HepG2 (cell line): Measurements from ENCODE around the gene ARMC8. TPM values are rescaled to one million over a fixed set of nuclear protein-coding genes. Genes with fewer than 3 reads are reported as not detected.

ENCODE experiments used
- CREB1 ChIP-seq, 2 experiments: fragments of 450-650 bp in 1 of 2; IDR thresholded peaks; 2 replicates each; pipeline ENCODE4 v1.6.1; 2016 to 2017; ENCODE audit warnings: control low read depth in 1 of 2, mild to moderate bottlenecking in 1 of 2, missing compliant biosample characterization in 1 of 2, missing genetic modification characterization in 1 of 2
- ERF ChIP-seq: IDR thresholded peaks from 2 replicates; pipeline ENCODE4 v1.6.1; 2018; ENCODE audit warnings: missing biosample characterization, missing genetic modification reagents
- FOXA1 ChIP-seq, 2 experiments: fragments of 450-650 bp in 1 of 2; sonication (generic) in 1 of 2; formaldehyde crosslinking in 1 of 2; IDR thresholded peaks; 2 replicates each; pipeline versions ENCODE4 v1.4.0 to v1.6.1; 2016 to 2020; ENCODE audit warnings: missing genetic modification reagents in 1 of 2
- HNF1A ChIP-seq, 2 experiments: sonication (generic) in 1 of 2; formaldehyde crosslinking in 1 of 2; IDR thresholded peaks; 2 replicates each; pipeline versions ENCODE4 v1.4.0 to v1.6.1; 2016 to 2020; ENCODE audit warnings: borderline replicate concordance in 1 of 2, low read depth in 1 of 2, mild to moderate bottlenecking in 1 of 2, missing genetic modification reagents in 1 of 2
- HNF4G ChIP-seq, 2 experiments: sonication (generic) in 1 of 2; formaldehyde crosslinking in 1 of 2; IDR thresholded peaks; 2 replicates each; pipeline versions ENCODE4 v1.4.0 to v1.6.1; 2011 to 2020; ENCODE audit warnings: borderline replicate concordance in 2 of 2, low read depth in 2 of 2, mild to moderate bottlenecking in 2 of 2, low read length in 1 of 2, missing genetic modification reagents in 1 of 2, moderate library complexity in 1 of 2
- MZF1 ChIP-seq: sonication (generic); formaldehyde crosslinking; IDR thresholded peaks from 2 replicates; pipeline ENCODE4 v1.8.1; 2023; ENCODE audit warnings: mild to moderate bottlenecking, missing genetic modification reagents, borderline replicate concordance
- NR1H2 ChIP-seq: sonication (generic); formaldehyde crosslinking; IDR thresholded peaks from 2 replicates; pipeline ENCODE4 v1.8.1; 2022; ENCODE audit warnings: low read depth, missing genetic modification reagents, borderline replicate concordance
- NR2F2 ChIP-seq: IDR thresholded peaks from 2 replicates; pipeline ENCODE4 v1.6.1; 2012; ENCODE audit warnings: low read depth, inconsistent platforms, borderline replicate concordance
- PITX1 ChIP-seq: sonication (generic); formaldehyde crosslinking; IDR thresholded peaks from 2 replicates; pipeline ENCODE4 v1.5.1; 2020; ENCODE audit warnings: mild to moderate bottlenecking, missing genetic modification reagents
- RFXANK ChIP-seq: IDR thresholded peaks from 2 replicates; pipeline ENCODE4 v1.6.1; 2016
- SIN3A ChIP-seq: IDR thresholded peaks from 2 replicates; pipeline ENCODE4 v1.6.1; 2011; ENCODE audit warnings: low read depth, mild to moderate bottlenecking, control low read depth, low read length, borderline replicate concordance
- SKI ChIP-seq: fragments of 450-650 bp; IDR thresholded peaks from one replicate; pipeline ENCODE4 v1.6.1; 2018; ENCODE audit warnings: mild to moderate bottlenecking; ENCODE audit not compliant: partially characterized antibody
- SNAPC2 ChIP-seq: sonication (generic); formaldehyde crosslinking; IDR thresholded peaks from 2 replicates; pipeline ENCODE4 v1.8.1; 2022; ENCODE audit warnings: mild to moderate bottlenecking, missing genetic modification reagents
- SP4 ChIP-seq: sonication (generic); formaldehyde crosslinking; IDR thresholded peaks from 2 replicates; pipeline ENCODE4 v1.8.1; 2023; ENCODE audit warnings: mild to moderate bottlenecking, missing genetic modification reagents
- STAT5B ChIP-seq: sonication (generic); formaldehyde crosslinking; IDR thresholded peaks from 2 replicates; pipeline ENCODE4 v1.4.0; 2020; ENCODE audit warnings: missing genetic modification reagents
- TBX3 ChIP-seq: fragments of 450-650 bp; IDR thresholded peaks from 2 replicates; pipeline ENCODE4 v1.6.1; 2017; ENCODE audit warnings: antibody characterized with exemption, mild to moderate bottlenecking, inconsistent platforms, borderline replicate concordance
- WIZ ChIP-seq: sonication (generic); formaldehyde crosslinking; IDR thresholded peaks from 2 replicates; pipeline ENCODE4 v1.5.1; 2020; ENCODE audit warnings: mild to moderate bottlenecking, missing genetic modification reagents
- ZBTB49 ChIP-seq: sonication (generic); formaldehyde crosslinking; IDR thresholded peaks from 2 replicates; pipeline ENCODE4 v1.4.0; 2020; ENCODE audit warnings: missing genetic modification reagents, borderline replicate concordance
- ZNF260 ChIP-seq: sonication (generic); formaldehyde crosslinking; IDR thresholded peaks from 2 replicates; pipeline ENCODE4 v1.4.0; 2020; ENCODE audit warnings: missing genetic modification reagents, low read depth, mild to moderate bottlenecking, borderline replicate concordance
- ZNF326 ChIP-seq: sonication (generic); formaldehyde crosslinking; IDR thresholded peaks from 2 replicates; pipeline ENCODE4 v1.4.0; 2020; ENCODE audit warnings: missing genetic modification reagents, borderline replicate concordance
- ZNF367 ChIP-seq: sonication (generic); formaldehyde crosslinking; IDR thresholded peaks from 2 replicates; pipeline ENCODE4 v1.4.0; 2020; ENCODE audit warnings: missing genetic modification reagents, borderline replicate concordance
- ZNF564 ChIP-seq: sonication (generic); formaldehyde crosslinking; IDR thresholded peaks from 2 replicates; pipeline ENCODE4 v1.8.1; 2023; ENCODE audit warnings: mild to moderate bottlenecking, missing genetic modification reagents
- polyA plus RNA-seq, 8 experiments: library from polyadenylated mRNA; depleted of rRNA in 3 of 8; stranded (reverse) in 7 of 8; unstranded in 1 of 8; fragments of >200 nt; fragmentation: Illumina TruSeq in 4 of 8; extraction: Trizol in 4 of 8; gene quantifications; 2 replicates each; pipeline versions ENCODE4 v1.2.1 to v1.2.3, GENCODE V29; 2011 to 2016; ENCODE audit warnings: low read depth in 4 of 8, missing spikeins in 1 of 8, mixed read lengths in 1 of 8; ENCODE audit not compliant: insufficient read depth in 1 of 8
- total RNA-seq, 5 experiments: library from RNA; depleted of rRNA; stranded (reverse); fragments of >200 nt; fragmentation: Illumina TruSeq; extraction: Trizol; gene quantifications; 2 replicates each; pipeline ENCODE4 v1.2.3, GENCODE V29; 2016; ENCODE audit warnings: low read depth in 1 of 5

ARMC8 gene
- total and polyA plus RNA-seq, 2 of the 13 experiments (the other 11 are each of a cell fraction or from before 2014, with no cell fraction given), result 38.9 to 55.3 TPM

- no peak for TF ChIP-seq ZBTB49
- peak; percentile 50; the same call in 1 of the 2 replicates for TF ChIP-seq ERF (CRISPR knock-in tag)
- TF ChIP-seq SKI, result peak; percentile 10
- no peak for TF ChIP-seq NR1H2 (CRISPR knock-in tag)
- TF ChIP-seq ZNF564 (CRISPR knock-in tag), result no peak; the same call in 1 of the 2 replicates
- no peak for TF ChIP-seq MZF1 (CRISPR knock-in tag)
- no peak for TF ChIP-seq STAT5B (CRISPR knock-in tag)
- TF ChIP-seq SNAPC2, result peak; percentile 38; the same call in 1 of the 2 replicates
- peak; percentile 32; the same call in 1 of the 2 replicates for TF ChIP-seq RFXANK (CRISPR knock-in tag)
- no peak for TF ChIP-seq NR2F2
- TF ChIP-seq SP4 (CRISPR knock-in tag), result peak; percentile 65; the same call in 1 of the 2 replicates
- no peak; the same call in 1 of the 2 replicates for TF ChIP-seq ZNF367 (CRISPR knock-in tag)
- TF ChIP-seq HNF1A (IDR thresholded peaks at IDR 0.05; ENCODE audit: low read depth), result no peak
- no peak for TF ChIP-seq HNF1A (CRISPR knock-in tag; IDR thresholded peaks at IDR 0.05; ENCODE audit: borderline replicate concordance)
- peak; percentile 31; the same call in 1 of the 2 replicates for TF ChIP-seq PITX1 (CRISPR knock-in tag)
- peak; percentile 79; the same call in 1 of the 2 replicates for TF ChIP-seq SIN3A
- 0 out of 2 replicates have a peak, but pooled peaks have one; percentile 23 for TF ChIP-seq HNF4G (IDR thresholded peaks at IDR 0.05; ENCODE audit: borderline replicate concordance, low read depth, low read length)
- peak; percentile 31; the same call in 1 of the 2 replicates for TF ChIP-seq HNF4G (CRISPR knock-in tag; IDR thresholded peaks at IDR 0.05; ENCODE audit: borderline replicate concordance, low read depth)
- TF ChIP-seq ZNF326 (CRISPR knock-in tag), result no peak
- no peak for TF ChIP-seq WIZ
- no peak for TF ChIP-seq CREB1 (IDR thresholded peaks at IDR 0.05)
- no peak; the same call in 1 of the 2 replicates for TF ChIP-seq CREB1 (CRISPR knock-in tag; IDR thresholded peaks at IDR 0.05)
- no peak for TF ChIP-seq ZNF260
- no peak for TF ChIP-seq TBX3
- TF ChIP-seq FOXA1 (IDR thresholded peaks at IDR 0.05), result no peak
- TF ChIP-seq FOXA1 (CRISPR knock-in tag; IDR thresholded peaks at IDR 0.05), result no peak
Measured at GRCh38 chr3:138187296-138188012, at the start of gene ARMC8 (continued).
